H9 (cell line): ENCODE results near the gene PLS3. TPM values are rescaled to one million over a fixed set of nuclear protein-coding genes. Genes with fewer than 3 reads are reported as not detected.

Experiments used
- DNase-seq: peaks from one replicate; pipeline ENCODE4 v3.0.0-alpha.2; 2017
- H2AFZ ChIP-seq: one replicate; pipeline ENCODE4 v1.6.1; 2013; ENCODE audit warnings: mild to moderate bottlenecking, low read length, control low read depth, moderate library complexity
- H2AK5ac ChIP-seq: 2 replicates; pipeline ENCODE4 v1.6.1; 2013; ENCODE audit warnings: low read length, control low read depth, mixed read lengths; ENCODE audit not compliant: insufficient read length
- H2BK120ac ChIP-seq: one replicate; pipeline ENCODE4 v1.6.1; 2013; ENCODE audit warnings: low read depth, mild to moderate bottlenecking, low read length, control low read depth, inconsistent platforms; ENCODE audit not compliant: poor library complexity, severe bottlenecking
- H2BK12ac ChIP-seq: 2 replicates; pipeline ENCODE4 v1.6.1; 2013; ENCODE audit warnings: low read length, control low read depth, mixed read lengths, low read depth; ENCODE audit not compliant: insufficient read length
- H2BK15ac ChIP-seq: 2 replicates; pipeline ENCODE4 v1.6.1; 2013; ENCODE audit warnings: low read depth, low read length, control low read depth
- H2BK20ac ChIP-seq: one replicate; pipeline ENCODE4 v1.6.1; 2013; ENCODE audit warnings: low read depth, mild to moderate bottlenecking, low read length, control low read depth, inconsistent platforms; ENCODE audit not compliant: poor library complexity, severe bottlenecking
- H2BK5ac ChIP-seq: 2 replicates; pipeline ENCODE4 v1.6.1; 2013; ENCODE audit warnings: low read length, control low read depth, mixed read lengths; ENCODE audit not compliant: insufficient read length
- H3K14ac ChIP-seq: 2 replicates; pipeline ENCODE4 v1.6.1; 2013; ENCODE audit warnings: low read length, control low read depth; ENCODE audit not compliant: insufficient read depth
- H3K18ac ChIP-seq: 2 replicates; pipeline ENCODE4 v1.6.1; 2013; ENCODE audit warnings: low read depth, mild to moderate bottlenecking, mixed read lengths, low read length, control low read depth; ENCODE audit not compliant: insufficient read length
- H3K23ac ChIP-seq: 2 replicates; pipeline ENCODE4 v1.6.1; 2013; ENCODE audit warnings: low read length, control low read depth, mixed read lengths, low read depth; ENCODE audit not compliant: insufficient read length
- H3K23me2 ChIP-seq: 2 replicates; pipeline ENCODE4 v1.6.1; 2013; ENCODE audit warnings: low read depth, mild to moderate bottlenecking, mixed read lengths, low read length, control low read depth; ENCODE audit not compliant: insufficient read length, poor library complexity, severe bottlenecking
- H3K27ac ChIP-seq: 2 replicates; pipeline ENCODE4 v1.5.1; 2013; ENCODE audit warnings: low read length, control low read depth, mixed read lengths, low read depth; ENCODE audit not compliant: insufficient read length
- H3K27me3 ChIP-seq: 2 replicates; pipeline ENCODE4 v1.6.1; 2013; ENCODE audit warnings: low read length, control low read depth, inconsistent platforms; ENCODE audit not compliant: insufficient read depth
- H3K4ac ChIP-seq: 2 replicates; pipeline ENCODE4 v1.6.1; 2013; ENCODE audit warnings: low read depth, mild to moderate bottlenecking, control low read depth, inconsistent platforms, low read length, moderate library complexity
- H3K4me1 ChIP-seq: 2 replicates; pipeline ENCODE4 v1.6.1; 2013; ENCODE audit warnings: low read length, control low read depth, inconsistent platforms; ENCODE audit not compliant: insufficient read depth
- H3K4me2 ChIP-seq: 2 replicates; pipeline ENCODE4 v1.6.1; 2013; ENCODE audit warnings: low read length, control low read depth, mixed read lengths; ENCODE audit not compliant: insufficient read length, insufficient read depth
- H3K56ac ChIP-seq: 2 replicates; pipeline ENCODE4 v1.6.1; 2013; ENCODE audit warnings: low read depth, mild to moderate bottlenecking, mixed read lengths, low read length, control low read depth; ENCODE audit not compliant: insufficient read length
- H3K79me1 ChIP-seq: 2 replicates; pipeline ENCODE4 v1.6.1; 2013; ENCODE audit warnings: low read depth, mild to moderate bottlenecking, moderate library complexity, low read length, control low read depth, inconsistent platforms; ENCODE audit not compliant: insufficient read depth, poor library complexity, severe bottlenecking
- H3K79me2 ChIP-seq: 2 replicates; pipeline ENCODE4 v1.6.1; 2013; ENCODE audit warnings: low read length, control low read depth, inconsistent platforms; ENCODE audit not compliant: insufficient read depth
- H3K9ac ChIP-seq: 2 replicates; pipeline ENCODE4 v1.6.1; 2013; ENCODE audit warnings: low read length, control low read depth, mixed read lengths; ENCODE audit not compliant: insufficient read length; ENCODE audit errors: extremely low read depth
- H3K9me3 ChIP-seq: one replicate; pipeline ENCODE4 v1.6.1; 2013; ENCODE audit warnings: low read depth, low read length, inconsistent platforms; ENCODE audit not compliant: control insufficient read depth
- H3T11ph ChIP-seq: one replicate; pipeline ENCODE4 v1.6.1; 2013; ENCODE audit warnings: mild to moderate bottlenecking, low read length, control low read depth, inconsistent platforms
- H4K20me1 ChIP-seq: one replicate; pipeline ENCODE4 v1.6.1; 2013; ENCODE audit not compliant: control insufficient read depth, insufficient read length, insufficient read depth
- H4K5ac ChIP-seq: 2 replicates; pipeline ENCODE4 v1.6.1; 2013; ENCODE audit warnings: low read depth, mild to moderate bottlenecking, mixed read lengths, low read length, control low read depth; ENCODE audit not compliant: insufficient read length
- H4K8ac ChIP-seq: replicated peaks from 2 replicates; pipeline ENCODE4 v1.6.1; 2013; ENCODE audit warnings: low read length, control low read depth, mixed read lengths, low read depth; ENCODE audit not compliant: insufficient read length
- H4K91ac ChIP-seq: 2 replicates; pipeline ENCODE4 v1.6.1; 2013; ENCODE audit warnings: low read depth, mild to moderate bottlenecking, moderate library complexity, mixed read lengths, low read length, control low read depth; ENCODE audit not compliant: insufficient read length
- H3K27ac Mint-ChIP-seq, 3 experiments: 2 replicates in 2 of 3; 3 replicates in 1 of 3; pipeline ENCODE4 v1.8.0; 2020 to 2021; ENCODE audit warnings: mixed read lengths in 3 of 3, mild to moderate bottlenecking in 1 of 3, moderate library complexity in 1 of 3
- H3K27me3 Mint-ChIP-seq: 2 replicates; pipeline ENCODE4 v1.8.0; 2021; ENCODE audit warnings: low read depth, mild to moderate bottlenecking, moderate library complexity, mixed read lengths
- H3K36me3 Mint-ChIP-seq, 3 experiments: 2 replicates in 2 of 3; 3 replicates in 1 of 3; pipeline ENCODE4 v1.8.0; 2020 to 2021; ENCODE audit warnings: low read depth in 3 of 3, mixed read lengths in 3 of 3; ENCODE audit not compliant: insufficient read depth in 1 of 3
- H3K4me1 Mint-ChIP-seq, 2 experiments: 2 replicates each; pipeline ENCODE4 v1.8.0; 2020; ENCODE audit warnings: mixed read lengths in 2 of 2
- H3K4me3 Mint-ChIP-seq, 2 experiments: 2 replicates in 1 of 2; 3 replicates in 1 of 2; pipeline ENCODE4 v1.8.0; 2020 to 2021; ENCODE audit warnings: mild to moderate bottlenecking in 2 of 2, mixed read lengths in 2 of 2, moderate library complexity in 1 of 2
- H3K9me3 Mint-ChIP-seq, 2 experiments: 2 replicates in 1 of 2; 3 replicates in 1 of 2; pipeline ENCODE4 v1.8.0; 2020; ENCODE audit warnings: mild to moderate bottlenecking in 2 of 2, mixed read lengths in 2 of 2, moderate library complexity in 1 of 2
- CTCF ChIP-seq: fragments of 200-600 bp; sonication (generic); conservative IDR thresholded peaks from 3 replicates; pipeline ENCODE4 v1.8.0; 2021; ENCODE audit warnings: antibody characterized with exemption, mild to moderate bottlenecking
- total RNA-seq: library from RNA; stranded (reverse); gene quantifications from 2 replicates; pipeline ENCODE4 v1.2.1, GENCODE V29; 2021

The PLS3 gene
- total RNA-seq, 1 experiment from 2014 or later: 315 TPM

GRCh38 chrX:115650449-115650848 is 89.5 kb downstream of the PLS3 start:
- no peak overlapping the region for H4K91ac ChIP-seq
- H2BK15ac ChIP-seq: no peak overlapping the region
- H3K4me2 ChIP-seq: no peak overlapping the region
- H3K9me3 Mint-ChIP-seq: no peaks in the 10 kb centered on the region
- no peaks in the 10 kb centered on the region for H4K20me1 ChIP-seq
- H3K14ac ChIP-seq: no peak overlapping the region
- no peak overlapping the region for H3K4ac ChIP-seq
- peaks cover 29 to 74% (median 66%) of the 10 kb centered on the region in 3 experiments for H3K36me3 Mint-ChIP-seq
- H3K27ac Mint-ChIP-seq: peak overlapping the region; percentile 95 to 97 (median 96)
- no peak overlapping the region for H2AK5ac ChIP-seq
- H3K23ac ChIP-seq: no peak overlapping the region
- TF ChIP-seq CTCF: no peak
- no peak overlapping the region for H4K5ac ChIP-seq
- no peak overlapping the region for H2BK5ac ChIP-seq
- no peak overlapping the region for H3T11ph ChIP-seq
- H3K79me1 ChIP-seq: no peaks in the 10 kb centered on the region
- H2AFZ ChIP-seq: no peak overlapping the region
- peaks cover 2% of the 10 kb centered on the region; the same call in 1 of the 2 replicates for H3K4me1 ChIP-seq
- no peak overlapping the region for H4K8ac ChIP-seq
- H3K79me2 ChIP-seq: no peaks in the 10 kb centered on the region
- DNase-seq: no peak
- no peak overlapping the region for H2BK20ac ChIP-seq
- H3K27me3 ChIP-seq: no peaks in the 10 kb centered on the region
- no peak overlapping the region for H3K56ac ChIP-seq
- H3K9me3 ChIP-seq: no peaks in the 10 kb centered on the region
- no peak overlapping the region for H2BK12ac ChIP-seq
- no peak overlapping the region for H3K9ac ChIP-seq
- H3K27me3 Mint-ChIP-seq: no peaks in the 10 kb centered on the region
- H3K27ac ChIP-seq: peak overlapping the region; percentile 77
- H3K23me2 ChIP-seq: no peaks in the 10 kb centered on the region
- H3K18ac ChIP-seq: no peak overlapping the region
- H2BK120ac ChIP-seq: no peak overlapping the region
- H3K4me3 Mint-ChIP-seq: peak overlapping the region; percentile 23 to 47; a peak in 3 of 5 replicates
- peaks cover 32 to 37% of the 10 kb centered on the region in 2 experiments for H3K4me1 Mint-ChIP-seq
